Dermis microvascular lymphatic vessel endothelial cell (primary cell): ENCODE results near the gene WNT7B. TPM values are rescaled to one million over a fixed set of nuclear protein-coding genes. Genes with fewer than 3 reads are reported as not detected.
"Not testable (repeated sequence)": the region's sequence is repeated elsewhere in the genome, so short reads cannot be mapped to it uniquely, and the experiment has no call there.

Source experiments
- DNase-seq, 2 donors: peaks; one replicate each; pipeline versions ENCODE4 v3.0.0 to v3.0.0-alpha.2; 2010; ENCODE audit warnings: low read depth in 2 of 2
- total RNA-seq: library from RNA; depleted of rRNA; stranded (reverse); fragments of >200 nt; gene quantifications from 2 replicates; pipeline ENCODE4 v1.2.1, GENCODE V29; 2014

Gene WNT7B
- total RNA-seq, 1 donor from 2014 or later, result not detected

DNA sequence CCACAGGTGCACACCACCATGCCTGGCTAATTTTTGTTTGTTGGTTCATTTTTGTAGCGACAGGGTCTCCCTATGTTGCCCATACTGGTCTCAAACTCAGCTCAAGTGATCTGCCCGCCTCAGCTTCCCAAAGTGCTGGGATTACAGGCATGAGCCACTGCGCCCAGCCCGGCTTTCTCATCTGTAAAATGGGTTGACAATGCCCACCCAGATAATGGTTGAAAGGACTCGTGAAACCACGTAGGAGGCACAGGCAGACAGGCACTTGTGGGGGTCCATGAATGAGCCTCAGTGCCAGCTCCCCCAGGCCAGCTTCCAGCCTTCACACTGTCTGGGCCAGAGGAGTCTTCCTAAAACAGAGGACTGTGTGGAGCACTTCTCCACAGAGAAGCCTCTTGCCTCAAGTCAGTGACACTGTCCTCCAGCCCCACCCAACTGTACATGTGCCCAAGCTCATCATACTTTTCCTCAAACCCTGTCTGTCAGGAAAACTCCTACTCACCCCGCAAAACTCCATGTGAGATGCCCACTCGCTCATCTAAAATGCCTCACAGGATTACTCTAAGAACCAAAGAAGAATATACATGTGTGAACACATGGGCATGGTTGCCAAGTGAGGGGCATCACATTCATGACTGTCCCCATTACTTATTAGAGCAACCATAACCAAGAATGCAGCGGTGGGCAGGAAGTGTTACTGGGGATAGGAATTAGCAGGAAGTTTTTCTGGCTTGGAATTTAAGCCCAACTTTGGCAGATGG is 32.1 kb upstream of the WNT7B start:
- no peak for DNase-seq

DNA sequence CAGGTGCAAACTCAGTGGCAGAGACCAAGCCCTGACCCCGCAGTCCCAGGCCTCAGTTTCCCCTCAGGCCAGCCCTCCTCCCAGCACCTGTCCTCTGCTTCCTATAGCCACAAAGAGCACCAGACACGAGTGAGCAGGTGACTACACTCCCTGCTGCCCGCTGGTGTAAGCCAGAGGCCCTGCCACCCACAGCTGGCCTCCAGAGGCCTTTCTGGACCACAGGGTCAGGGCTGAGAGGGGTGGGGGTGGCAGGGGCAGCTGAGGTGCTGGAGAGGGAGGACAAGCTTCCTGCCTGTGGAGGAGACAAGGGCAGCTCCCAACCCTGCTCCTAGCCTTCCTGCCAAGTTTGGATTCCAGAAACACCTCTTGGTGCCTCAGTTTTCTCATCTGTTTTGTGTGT is 31.3 kb upstream of the WNT7B start:
- no peak for DNase-seq

- DNase-seq, result peak; percentile 33 to 85
These were observed 30.9 kb upstream of the WNT7B start for GRCh38 chr22:46007848-46008261.

DNA sequence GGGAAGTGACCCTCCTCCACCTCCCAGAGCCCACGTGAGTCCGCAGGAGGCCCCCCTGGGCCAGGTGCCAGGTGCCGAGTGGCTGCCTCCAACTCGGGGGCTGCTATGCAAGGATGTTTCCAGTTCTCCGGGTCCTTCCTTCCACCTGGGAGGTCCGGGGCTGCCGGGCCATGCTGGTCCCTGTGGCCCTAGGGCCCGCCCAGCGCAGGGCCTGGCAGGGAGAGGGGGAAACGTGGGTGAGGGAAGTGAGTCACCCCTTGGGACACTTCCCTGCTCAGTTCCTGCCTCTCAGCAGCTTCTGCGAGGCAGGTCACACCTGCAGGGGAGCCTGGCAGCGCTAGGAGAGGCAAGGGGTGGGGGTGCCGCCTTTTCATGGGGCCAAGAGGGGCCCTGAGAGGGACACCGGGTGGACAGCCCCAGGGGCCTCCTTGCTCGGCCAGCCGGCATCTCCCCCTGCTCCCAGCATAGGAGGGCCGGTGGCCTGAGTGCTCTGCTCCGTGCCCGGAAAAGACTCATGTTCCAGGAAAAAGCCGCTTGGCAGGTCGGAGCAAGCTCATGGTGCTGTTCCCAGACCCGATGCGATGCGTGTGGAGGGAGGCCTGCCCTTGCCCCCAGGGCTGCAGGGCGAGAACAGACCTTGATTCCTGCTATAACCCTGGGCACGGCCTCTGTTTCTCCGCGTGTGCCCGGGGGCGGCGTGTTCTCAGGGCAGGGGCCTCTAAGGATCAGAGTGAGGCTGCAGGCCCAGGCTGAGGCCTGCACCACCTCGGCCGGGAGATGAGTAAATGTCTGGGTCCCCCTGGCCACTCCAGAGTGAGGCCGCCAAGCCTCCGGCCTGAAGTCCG is 30.3 kb upstream of the WNT7B start:
- peak; percentile 61 to 82 for DNase-seq

GRCh38 chr22:46006379-46007002 is 29.5 kb upstream of the WNT7B start:
- peak; percentile 64 to 85 for DNase-seq

DNA sequence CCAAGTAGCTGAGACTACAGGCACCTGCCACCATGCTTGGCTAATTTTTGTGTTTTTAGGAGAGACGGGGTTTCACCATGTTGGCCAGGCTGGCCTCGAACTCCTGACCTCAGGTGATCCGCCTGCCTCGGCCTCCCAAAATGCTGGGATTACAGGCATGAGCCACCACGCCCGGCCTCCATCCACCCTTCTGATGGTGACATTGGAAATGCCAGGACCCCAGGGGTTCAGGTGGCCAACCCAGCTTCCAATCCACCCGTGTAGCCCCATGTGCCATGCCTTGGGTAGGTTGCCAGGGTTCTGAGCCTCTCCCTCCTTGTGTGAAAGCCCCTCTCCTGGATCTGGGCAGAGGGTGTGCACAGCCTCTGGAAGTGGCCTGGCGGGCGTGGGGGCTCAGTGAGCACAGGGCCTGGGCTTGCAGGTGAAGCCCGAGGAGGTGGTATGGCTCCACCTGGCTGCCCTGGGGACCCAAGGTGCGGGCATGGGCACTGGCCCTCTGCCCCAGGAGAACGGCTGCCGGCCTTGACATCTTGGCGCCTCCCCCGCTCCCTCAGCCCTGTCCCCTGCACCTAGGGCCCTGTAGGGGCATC is 28.2 kb upstream of the WNT7B start:
- DNase-seq, result not testable (repeated sequence)

- no peak for DNase-seq
These were observed 27.3 kb upstream of the WNT7B start for GRCh38 chr22:46004105-46004866.

DNA sequence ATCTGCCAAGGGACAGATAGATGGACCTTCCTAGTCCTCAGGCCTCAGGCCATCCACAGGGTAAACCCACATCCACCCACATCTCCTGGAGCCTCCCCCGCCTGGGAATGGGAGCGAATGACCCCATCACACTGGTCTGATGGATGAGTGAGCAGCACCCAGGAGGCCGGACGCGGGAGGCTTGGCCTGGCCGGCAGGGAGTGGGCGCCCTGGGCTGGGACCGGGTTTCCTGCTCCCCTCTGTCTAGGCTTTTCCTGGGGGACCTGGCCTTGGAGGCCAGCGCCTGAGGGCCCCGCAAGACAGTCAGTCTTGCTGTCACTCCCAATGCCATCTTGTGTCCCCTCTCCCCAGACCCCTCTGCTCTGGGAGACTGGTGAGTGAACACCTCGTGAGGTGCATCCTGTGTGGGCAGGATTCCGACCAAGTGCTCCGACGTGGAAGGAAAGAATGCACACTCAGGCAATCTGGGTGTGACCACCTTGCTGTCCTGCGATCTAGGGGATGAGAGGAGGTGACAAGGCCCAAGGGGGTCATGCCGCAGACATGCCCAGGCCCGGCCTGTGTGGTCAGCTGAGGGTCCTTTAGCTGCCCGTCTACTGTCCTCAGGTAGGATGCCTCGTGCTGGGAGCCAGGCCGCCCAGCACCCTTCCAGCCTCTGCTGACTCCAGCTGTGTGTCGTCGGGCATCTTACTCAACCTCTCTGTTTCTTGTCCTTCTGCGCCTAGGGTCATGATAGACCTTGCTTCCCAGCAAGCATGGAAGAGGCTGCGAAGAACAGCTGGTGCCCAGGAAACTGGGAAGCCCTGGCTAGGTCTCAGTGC is 26.5 kb upstream of the WNT7B start:
- DNase-seq, result no peak

GRCh38 chr22:46002757-46003270 is 25.9 kb upstream of the WNT7B start:
- no peak for DNase-seq

GRCh38 chr22:46001426-46002106 is 24.6 kb upstream of the WNT7B start:
- no peak for DNase-seq

GRCh38 chr22:46001046-46001425 is 24.1 kb upstream of the WNT7B start:
- no peak for DNase-seq

DNA sequence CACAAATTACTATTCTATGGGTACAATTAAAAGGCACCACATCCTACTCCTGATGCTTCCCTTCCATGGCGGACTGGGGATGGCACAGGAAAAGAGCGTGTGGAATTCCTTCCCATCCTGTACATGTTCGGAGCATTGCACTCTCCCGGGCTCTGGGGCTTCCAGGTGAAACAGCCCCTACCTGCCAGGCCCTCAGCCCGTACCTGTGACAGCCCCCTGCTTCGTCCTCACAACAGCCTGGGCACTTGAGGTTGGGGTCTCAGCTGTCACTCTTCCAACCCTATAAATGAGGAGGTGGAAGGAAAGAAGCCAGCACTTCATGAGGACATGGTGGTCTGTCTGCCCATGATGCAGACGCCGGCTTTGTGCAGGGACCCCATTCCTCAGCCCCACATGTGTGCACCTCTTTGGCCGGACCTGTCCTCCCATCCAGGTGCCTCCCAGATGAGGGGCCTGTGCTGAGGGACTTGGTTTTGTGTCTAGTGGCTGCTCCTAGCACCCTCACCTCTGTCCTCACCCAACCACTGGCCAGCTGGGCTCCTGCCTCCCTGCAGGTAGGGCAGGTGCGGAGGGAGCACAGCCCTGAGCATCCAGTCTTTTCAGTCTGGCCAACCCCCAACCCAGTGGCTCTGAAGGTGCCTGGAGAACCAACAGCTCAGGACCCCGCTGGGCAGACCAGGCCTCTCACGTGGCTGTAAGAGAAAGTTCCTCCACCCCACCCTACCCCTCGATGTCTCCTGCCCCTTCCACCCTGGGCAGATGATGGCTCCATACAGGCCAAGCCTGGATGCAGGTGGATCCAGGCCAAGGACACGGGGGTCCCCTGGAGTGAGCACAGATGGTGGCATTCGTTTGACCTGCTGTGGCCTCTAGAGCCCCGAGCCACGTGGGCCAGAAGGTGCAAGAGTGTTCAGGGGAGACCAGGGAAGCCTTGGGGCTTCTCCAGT is 23.4 kb upstream of the WNT7B start:
- no peak for DNase-seq

GRCh38 chr22:45999379-45999971 is 22.5 kb upstream of the WNT7B start:
- no peak for DNase-seq

DNA sequence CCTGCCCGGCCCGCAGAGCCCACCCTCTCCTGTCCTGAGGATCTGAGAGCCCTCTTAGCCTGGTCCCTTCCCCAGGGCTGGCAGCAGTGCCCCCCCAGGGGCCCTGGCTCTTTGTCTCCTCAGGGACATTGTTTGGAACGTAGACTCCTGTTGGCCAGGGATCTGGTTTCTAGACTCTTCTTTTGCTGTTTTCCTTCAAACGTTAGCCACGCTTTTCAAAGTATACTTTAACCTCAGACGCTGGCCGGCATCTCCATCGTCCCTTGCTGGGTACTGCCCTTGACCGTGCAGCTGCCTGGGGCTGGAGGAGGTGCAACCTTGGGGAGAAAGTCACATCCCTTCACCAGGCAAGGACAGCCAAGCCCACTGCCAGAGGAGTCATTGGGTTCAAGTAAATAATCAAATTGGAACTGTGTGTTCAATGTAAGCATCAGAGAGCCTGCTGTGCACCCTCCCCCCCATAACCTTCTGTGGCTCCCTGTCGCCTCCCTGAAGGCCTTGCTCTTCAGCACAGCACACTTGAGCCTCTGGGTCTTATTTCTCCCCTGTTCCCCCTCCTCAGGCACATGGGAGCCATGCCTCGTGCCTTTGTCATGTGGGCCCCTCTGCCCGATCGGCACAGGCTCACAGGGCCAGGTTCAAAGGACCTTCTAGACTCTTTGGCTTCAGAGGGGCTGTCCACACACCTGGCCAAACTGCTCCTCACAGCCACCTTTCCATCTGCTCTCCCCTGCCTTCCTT is 21.8 kb upstream of the WNT7B start:
- no peak for DNase-seq

- DNase-seq, result peak in 1 of 2 donors; percentile 43
These were observed 21.0 kb upstream of the WNT7B start for GRCh38 chr22:45997777-45998637.

GRCh38 chr22:45997077-45997776 is 20.3 kb upstream of the WNT7B start:
- DNase-seq, result peak; percentile 83 to 97
